TTC549 (cell line): ENCODE data around the gene GADD45GIP1.

ENCODE experiments used
- FAIRE-seq: peaks from 2 replicates; lab custom pipeline; 2012; peaks lifted over from hg19 to GRCh38; lab: Jason Lieb, UNC

Gene GADD45GIP1

GRCh38 chr19:12956446-12957388, at the start of gene GADD45GIP1:
GADD45GIP1 (minus strand) TSS chr19:12957223; CDS start chr19:12957212, 11 bp downstream.
- FAIRE-seq, result no peak

DNA sequence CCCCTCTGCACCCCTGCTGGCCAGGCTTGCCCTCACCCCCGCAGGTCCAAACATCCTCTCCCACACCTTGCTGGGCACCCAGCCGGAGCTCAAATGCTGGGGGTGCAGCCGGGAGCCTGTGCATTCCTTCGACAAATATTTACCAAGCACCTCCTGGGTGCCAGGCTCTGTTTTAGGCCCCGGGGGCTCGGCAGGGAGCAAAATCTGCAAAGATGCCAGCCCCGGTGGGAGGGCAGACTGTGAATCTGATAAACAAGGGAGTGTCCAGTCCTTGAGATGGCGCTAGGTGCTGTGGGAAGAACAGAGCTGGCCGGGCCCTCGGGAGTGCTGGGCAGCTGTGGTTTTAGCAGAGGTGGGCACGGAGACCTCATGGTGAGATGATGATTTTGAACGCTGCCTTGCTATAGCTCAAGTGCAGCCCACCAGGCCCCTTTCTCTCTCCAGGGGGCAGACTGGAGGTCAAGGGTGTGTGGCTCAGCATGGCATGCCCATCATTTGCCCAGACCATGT, 48.9 kb upstream of the GADD45GIP1 start:
- no peak for FAIRE-seq

DNA sequence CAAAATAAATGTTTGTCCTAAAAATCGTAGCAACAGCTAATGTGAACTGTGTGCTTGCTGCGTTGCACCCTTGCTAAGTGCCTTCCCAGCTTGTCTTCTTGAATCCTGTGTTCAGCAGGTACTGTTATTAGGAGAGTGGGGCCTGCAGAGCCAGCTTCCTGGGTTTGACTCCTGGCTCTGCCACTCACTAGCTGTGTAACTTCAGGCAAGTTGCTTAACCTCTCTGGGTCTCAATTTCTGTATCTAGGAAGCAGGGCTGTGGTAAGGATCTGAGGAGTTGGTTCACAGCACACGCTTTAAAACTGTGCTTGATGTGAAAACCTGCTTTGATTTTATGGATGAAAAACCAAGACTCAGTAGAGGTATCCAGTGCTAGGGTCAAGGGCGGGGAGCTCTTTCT, 48.2 kb upstream of the GADD45GIP1 start:
- no peak for FAIRE-seq

GRCh38 chr19:13004273-13004672, 47.2 kb upstream of the GADD45GIP1 start:
- FAIRE-seq, result no peak

GRCh38 chr19:13003081-13003480, 46.1 kb upstream of the GADD45GIP1 start:
- FAIRE-seq, result no peak

GRCh38 chr19:13002166-13002898, 45.3 kb upstream of the GADD45GIP1 start:
- no peak for FAIRE-seq

DNA sequence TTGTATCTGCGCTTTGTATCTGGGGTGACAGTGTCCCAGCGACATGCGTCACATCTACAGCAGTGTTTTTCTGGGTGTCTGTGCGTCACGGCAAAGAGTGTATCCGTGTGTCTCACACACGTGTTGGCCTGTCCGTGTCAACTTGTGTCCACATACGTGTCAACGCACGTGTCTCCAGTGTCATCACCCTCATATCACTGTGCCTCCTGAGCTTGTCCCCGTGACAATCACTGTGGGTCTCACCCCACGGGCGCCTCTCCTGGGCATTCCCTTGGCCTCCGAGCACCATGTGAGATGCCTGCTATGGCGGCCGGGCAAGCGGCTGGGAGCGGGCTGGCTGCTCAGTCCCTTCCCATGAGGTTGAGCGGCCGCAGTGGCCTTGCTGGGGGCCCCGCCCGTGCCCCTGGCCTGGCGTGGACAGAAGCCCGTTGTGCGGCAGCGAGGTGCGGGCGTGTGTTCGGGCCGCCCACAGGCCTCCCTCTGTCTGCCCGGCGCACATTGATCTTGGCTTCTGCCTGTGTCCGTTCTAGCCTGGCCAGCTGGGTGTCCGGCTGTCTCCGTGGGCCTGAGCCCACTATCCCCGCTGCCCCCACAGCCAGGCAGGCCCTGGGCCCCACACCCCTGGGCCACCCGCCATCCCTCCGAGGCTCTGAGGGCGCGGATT, 44.6 kb upstream of the GADD45GIP1 start:
- no peak for FAIRE-seq

DNA sequence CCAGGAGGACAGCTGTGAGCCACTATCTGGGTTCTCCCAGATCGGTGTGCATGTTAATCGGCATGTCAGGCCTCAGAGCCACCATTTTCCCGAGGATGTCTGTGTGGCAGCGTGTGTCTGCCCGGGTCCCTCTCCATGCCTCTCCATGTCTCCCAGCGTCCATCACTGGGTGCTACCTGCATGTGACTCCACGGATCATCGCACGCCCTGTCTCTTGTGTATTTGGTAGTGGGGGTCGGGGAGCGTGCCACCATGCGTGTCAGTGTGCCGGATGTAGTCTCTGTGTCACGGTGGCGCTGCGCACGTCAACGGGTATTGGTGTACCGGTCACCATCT, 44.1 kb upstream of the GADD45GIP1 start:
- no peak for FAIRE-seq

- no peak for FAIRE-seq
Observed at GRCh38 chr19:12997967-12998940, 41.2 kb upstream of the GADD45GIP1 start.

DNA sequence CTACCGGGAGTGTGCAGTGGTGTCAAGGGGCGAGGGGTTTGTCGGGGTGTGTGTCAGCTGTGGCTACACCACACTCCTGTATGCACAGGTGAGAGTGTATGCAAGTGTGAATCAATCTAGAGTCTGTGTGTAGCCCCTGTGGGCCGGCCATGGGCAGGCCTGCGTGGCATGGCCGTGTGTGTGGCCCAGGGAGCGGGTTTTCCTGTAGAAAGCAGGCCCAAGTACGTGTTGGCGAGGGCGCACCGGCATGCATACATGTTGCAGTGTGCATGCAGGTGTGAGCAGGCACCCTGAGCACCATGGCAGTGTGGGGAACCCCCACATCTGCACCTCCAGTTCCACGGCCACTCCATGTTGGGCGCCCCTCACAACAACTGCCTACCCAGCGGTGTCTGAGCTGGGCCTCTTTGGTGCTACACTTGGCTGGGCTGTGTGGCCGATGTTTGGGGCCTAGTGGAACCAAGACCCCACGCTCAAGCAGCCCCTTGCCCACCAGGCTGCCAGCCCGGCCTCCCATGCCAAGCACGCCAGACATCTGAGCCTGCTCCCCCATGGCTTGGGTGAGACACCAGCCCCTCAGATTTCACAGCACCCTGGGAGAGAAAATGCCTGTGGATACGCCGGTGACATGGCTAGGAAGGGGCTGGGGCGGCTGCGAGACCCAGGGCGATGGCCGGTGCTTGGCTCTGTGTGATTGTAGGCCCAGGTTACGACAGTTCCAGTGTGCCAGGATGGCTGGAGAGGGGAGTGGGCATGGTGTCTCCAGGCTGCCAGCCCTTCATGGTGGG, 40.4 kb upstream of the GADD45GIP1 start:
- no peak for FAIRE-seq

GRCh38 chr19:12996406-12997094, 39.5 kb upstream of the GADD45GIP1 start:
- FAIRE-seq, result no peak

DNA sequence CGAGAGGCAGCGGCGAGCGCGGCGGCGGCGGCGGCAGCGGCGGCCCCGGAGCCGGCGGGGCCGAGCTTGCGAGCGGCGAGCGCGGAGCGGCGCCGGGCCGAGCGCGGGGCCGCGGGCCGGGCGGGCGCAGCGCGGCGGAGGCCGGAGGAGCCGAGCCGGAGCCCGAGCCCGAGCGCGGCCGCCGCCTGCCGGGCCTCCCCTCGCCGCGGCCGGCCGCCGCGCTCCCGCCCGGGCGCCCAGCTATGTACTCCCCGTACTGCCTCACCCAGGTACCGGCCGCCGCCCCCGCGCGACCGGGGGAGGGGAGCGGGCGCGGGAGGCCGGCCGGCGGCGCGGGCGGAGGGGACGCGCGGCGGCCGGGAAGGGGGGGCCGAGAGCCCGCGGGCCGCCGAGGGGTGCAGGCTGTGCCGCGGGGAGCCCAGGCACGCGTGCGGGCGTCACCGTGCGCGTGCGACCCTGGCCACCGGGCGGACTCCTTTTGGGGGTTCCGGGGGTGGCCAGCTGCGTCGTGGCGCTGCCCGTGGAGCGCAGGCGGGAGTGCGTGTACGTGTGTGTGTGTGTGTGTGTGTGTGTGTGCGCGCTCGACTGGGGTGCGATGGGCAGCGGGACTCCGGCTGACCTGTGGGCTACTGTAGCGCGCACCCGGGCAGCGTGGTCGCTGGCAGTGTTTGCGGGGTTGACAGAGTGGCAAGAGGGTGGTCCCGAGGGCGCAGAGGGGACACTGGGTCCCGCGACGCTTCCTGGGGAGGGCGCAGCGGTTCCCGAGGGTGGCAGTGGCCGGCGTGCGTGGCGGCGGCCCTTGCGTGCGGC, 38.8 kb upstream of the GADD45GIP1 start:
- FAIRE-seq, result no peak

- no peak for FAIRE-seq
Observed at GRCh38 chr19:12994701-12995595, 37.9 kb upstream of the GADD45GIP1 start, which contains the start of gene NFIX. NFIX (plus strand) TSS chr19:12995475; CDS start chr19:12995838, 363 bp downstream.

DNA sequence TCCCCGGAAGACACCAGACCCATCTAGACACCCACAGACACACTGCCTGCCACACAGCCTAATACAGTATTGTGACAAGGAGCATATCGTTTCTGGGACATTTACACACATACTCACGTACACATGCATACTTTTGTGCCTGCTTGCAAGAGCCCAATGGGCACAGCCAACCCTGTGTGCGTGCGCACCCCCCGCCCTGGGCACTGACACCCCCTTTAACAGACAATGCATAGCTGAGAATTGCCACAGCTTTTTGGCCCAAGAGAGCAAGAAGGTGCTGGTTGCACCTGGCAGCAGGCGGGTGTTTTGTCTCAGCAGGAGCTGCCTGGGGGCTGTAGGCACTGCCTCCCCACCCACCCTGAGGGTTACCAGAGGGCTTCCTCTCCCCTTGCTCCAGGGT, 36.5 kb upstream of the GADD45GIP1 start:
- no peak for FAIRE-seq

GRCh38 chr19:12992729-12993128, 35.7 kb upstream of the GADD45GIP1 start:
- FAIRE-seq, result no peak

DNA sequence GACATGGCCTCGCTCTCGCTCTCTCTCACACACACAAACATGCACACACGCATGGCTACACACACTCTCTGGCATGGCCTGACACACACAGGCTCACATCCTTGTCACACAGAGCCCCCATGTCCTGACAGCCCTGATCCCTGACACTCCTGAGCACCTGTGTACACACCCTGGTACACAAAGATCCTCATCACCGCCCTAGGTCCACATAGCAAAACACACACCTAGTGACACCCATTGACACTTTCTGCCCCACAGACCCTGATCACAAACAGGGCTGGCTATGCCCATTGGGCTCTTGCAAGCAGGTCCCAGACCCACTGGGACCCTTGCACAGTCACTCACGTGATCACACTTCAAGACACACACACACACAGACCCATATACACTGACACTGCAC, 34.3 kb upstream of the GADD45GIP1 start:
- no peak for FAIRE-seq

GRCh38 chr19:12990853-12991252, 33.8 kb upstream of the GADD45GIP1 start:
- FAIRE-seq, result no peak

DNA sequence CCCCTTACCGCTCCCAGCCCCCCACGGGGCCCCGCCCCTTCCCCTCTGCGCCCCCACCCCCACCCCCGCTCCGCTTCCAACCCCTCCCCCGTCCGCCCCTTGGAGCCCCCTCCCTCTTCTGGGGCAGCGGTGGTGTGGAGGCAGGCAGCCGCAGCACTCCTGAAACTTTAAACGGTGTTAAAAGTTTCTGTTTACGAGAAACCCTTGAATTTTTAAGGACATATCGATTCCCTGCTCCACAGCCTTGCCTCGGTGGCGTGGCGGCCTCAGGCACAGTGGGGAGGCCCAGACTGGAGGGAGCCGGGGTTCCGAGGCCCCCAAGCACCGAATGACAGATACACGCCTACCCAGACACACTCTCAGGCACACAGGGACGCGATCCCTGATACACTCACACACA, 33.4 kb upstream of the GADD45GIP1 start:
- FAIRE-seq, result no peak
